Measurements from ENCODE around the gene ZNF264.

DNA sequence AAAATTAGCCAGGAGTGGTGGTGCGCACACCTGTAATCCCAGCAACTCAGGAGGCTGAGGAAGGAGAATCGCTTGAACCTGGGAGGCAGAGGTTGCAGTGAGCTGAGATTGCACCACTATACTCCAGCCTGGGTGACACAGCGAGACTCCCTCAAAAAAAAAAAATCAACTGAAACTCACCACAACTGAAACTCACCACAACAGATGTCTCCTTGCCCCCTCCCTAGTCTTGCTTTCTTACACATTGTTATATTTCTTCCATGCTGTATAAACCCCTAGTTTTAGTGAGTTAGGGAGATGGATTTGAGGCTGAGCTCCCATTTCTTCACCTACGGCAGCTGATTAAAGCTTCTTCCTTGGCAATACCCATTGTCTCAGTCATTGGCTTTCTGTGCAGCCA, 49.6 kb upstream of the ZNF264 start:
- TF ChIP-seq, protein P1, sequence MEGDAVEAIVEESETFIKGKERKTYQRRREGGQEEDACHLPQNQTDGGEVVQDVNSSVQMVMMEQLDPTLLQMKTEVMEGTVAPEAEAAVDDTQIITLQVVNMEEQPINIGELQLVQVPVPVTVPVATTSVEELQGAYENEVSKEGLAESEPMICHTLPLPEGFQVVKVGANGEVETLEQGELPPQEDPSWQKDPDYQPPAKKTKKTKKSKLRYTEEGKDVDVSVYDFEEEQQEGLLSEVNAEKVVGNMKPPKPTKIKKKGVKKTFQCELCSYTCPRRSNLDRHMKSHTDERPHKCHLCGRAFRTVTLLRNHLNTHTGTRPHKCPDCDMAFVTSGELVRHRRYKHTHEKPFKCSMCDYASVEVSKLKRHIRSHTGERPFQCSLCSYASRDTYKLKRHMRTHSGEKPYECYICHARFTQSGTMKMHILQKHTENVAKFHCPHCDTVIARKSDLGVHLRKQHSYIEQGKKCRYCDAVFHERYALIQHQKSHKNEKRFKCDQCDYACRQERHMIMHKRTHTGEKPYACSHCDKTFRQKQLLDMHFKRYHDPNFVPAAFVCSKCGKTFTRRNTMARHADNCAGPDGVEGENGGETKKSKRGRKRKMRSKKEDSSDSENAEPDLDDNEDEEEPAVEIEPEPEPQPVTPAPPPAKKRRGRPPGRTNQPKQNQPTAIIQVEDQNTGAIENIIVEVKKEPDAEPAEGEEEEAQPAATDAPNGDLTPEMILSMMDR (IDR thresholded peaks at IDR 0.05) = no peak
- no peak for TF ChIP-seq POLR2A (IDR thresholded peaks at IDR 0.05)

All from Peyer's patch (tissue), 4 donors.